ENCODE results near the gene PCYT1B.

DNA sequence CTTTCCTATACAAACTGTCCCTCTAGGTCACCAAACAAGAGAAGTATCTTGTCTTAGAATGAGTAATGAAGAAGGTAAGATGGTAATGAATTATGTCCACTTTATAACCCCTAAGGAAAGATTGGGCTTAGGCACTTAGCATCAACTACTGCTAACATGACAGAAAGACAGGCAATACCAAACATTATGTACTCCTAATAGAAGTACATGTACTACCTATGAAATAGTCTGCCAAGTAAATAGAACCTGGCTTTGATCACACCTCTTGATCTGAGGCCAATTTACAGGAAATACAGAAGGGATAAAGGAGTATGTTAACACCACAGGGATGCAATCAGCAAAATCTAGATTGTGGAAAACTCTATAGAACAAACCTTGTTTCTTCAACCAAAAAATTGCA, 14.1 kb upstream of the PCYT1B start:
- TF ChIP-seq POLR2A (IDR thresholded peaks at IDR 0.05): no peak
- TF ChIP-seq, protein P1, sequence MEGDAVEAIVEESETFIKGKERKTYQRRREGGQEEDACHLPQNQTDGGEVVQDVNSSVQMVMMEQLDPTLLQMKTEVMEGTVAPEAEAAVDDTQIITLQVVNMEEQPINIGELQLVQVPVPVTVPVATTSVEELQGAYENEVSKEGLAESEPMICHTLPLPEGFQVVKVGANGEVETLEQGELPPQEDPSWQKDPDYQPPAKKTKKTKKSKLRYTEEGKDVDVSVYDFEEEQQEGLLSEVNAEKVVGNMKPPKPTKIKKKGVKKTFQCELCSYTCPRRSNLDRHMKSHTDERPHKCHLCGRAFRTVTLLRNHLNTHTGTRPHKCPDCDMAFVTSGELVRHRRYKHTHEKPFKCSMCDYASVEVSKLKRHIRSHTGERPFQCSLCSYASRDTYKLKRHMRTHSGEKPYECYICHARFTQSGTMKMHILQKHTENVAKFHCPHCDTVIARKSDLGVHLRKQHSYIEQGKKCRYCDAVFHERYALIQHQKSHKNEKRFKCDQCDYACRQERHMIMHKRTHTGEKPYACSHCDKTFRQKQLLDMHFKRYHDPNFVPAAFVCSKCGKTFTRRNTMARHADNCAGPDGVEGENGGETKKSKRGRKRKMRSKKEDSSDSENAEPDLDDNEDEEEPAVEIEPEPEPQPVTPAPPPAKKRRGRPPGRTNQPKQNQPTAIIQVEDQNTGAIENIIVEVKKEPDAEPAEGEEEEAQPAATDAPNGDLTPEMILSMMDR (IDR thresholded peaks at IDR 0.05): no peak

All from testis (tissue), 2 donors.